ENCODE data around the gene HES4. TPM values are rescaled to one million over a fixed set of nuclear protein-coding genes. Genes with fewer than 3 reads are reported as not detected.

Gene HES4
- total RNA-seq, 2 experiments from 2014 or later: 0.45 to 0.50 TPM

DNA sequence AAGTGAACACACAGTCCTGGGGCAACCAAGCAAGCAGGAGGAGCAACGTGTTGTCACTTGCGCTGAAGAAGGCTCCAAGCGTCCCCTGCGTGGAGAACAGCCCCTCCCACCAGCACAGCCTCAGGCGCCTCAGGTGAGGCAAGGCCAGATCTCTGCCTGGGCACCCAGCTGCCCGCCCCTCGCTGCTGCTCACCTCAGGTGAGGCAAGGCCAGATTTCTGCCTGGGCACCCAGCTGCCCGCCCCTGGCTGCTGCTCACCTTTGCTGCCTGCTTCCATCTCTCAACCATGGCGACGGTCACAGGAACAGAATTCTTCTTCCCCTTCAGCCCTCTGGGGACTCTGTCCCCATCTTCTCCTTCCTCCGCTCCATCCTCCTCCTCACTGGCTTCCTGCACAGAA, 43.3 kb downstream of the HES4 start:
- H3K36me3 Mint-ChIP-seq (ENCODE audit: low read depth): peaks cover 31% of the 10 kb centered on the region
- peaks cover 15% of the 10 kb centered on the region for H3K4me1 Mint-ChIP-seq (ENCODE audit: low read depth)
- CTCF ChIA-PET: no interaction called here
- DNase-seq: no peak
- H3K4me3 Mint-ChIP-seq: no peak overlapping the region
- no peak overlapping the region for H3K27ac Mint-ChIP-seq
- H3K9me3 Mint-ChIP-seq (ENCODE audit: insufficient read depth): no peaks in the 10 kb centered on the region
- POLR2A ChIA-PET: no interaction called here
- no peak for ATAC-seq
- no peaks in the 10 kb centered on the region for H3K27me3 Mint-ChIP-seq (ENCODE audit: low read depth)

DNA sequence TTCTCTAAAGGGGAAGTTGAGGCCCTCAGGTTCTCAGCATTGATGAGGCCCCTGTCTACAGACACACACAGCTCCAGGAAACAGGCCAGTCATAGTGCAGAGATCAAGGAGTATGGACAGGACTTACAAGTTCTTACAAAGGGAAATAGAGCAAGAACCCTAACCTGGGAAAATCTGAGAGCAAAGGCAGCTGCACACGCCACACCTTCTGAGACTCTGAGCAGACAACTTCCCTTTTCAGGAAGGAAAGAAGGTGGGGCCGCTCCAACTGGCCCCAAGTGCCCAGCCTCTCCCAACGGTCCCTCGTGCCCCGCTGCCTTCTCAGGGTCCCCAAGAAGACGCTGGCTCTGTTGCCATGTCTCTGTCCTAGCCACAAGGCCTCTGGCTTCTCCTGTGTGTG, 44.4 kb downstream of the HES4 start:
- H3K9me3 Mint-ChIP-seq (ENCODE audit: insufficient read depth): no peaks in the 10 kb centered on the region
- peaks cover 15% of the 10 kb centered on the region for H3K4me1 Mint-ChIP-seq (ENCODE audit: low read depth)
- ChIA-PET CTCF (no interaction called here), POLR2A (no interaction called here)
- H3K27me3 Mint-ChIP-seq (ENCODE audit: low read depth): no peaks in the 10 kb centered on the region
- peaks cover 39% of the 10 kb centered on the region for H3K36me3 Mint-ChIP-seq (ENCODE audit: low read depth)
- ATAC-seq (no peak), DNase-seq (no peak)
- H3K27ac Mint-ChIP-seq: no peak overlapping the region
- no peak overlapping the region for H3K4me3 Mint-ChIP-seq

DNA sequence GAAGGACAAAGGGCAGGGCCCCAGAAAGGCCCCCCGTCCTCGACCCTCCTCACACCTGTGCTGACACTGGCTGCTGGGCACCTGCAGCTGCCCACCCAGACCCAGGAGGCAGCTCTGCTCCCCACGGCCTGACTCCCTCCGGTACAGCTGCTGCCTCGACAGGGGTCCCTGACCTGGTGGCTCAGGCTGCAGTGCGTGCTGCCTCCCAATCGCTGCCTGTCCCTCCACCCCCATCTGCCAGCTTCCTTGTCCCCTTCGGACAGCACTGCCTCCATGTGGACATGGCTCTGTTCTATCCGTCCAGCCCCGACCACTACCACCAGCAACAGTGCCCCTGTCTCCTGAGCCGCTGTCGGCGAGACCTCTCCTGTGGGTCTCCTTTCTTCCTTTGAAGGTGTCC, 45.0 kb downstream of the HES4 start:
- ChIA-PET CTCF (no interaction called here), POLR2A (interaction anchor here (0.6 kb wide), 1 partner anchor 162 kb away, joined by 3 read pairs; no protein-coding TSS in a partner anchor)
- Mint-ChIP-seq H3K36me3 (ENCODE audit: low read depth) (peaks cover 44% of the 10 kb centered on the region), H3K27me3 (ENCODE audit: low read depth) (no peaks in the 10 kb centered on the region), H3K27ac (no peak overlapping the region), H3K9me3 (ENCODE audit: insufficient read depth) (no peaks in the 10 kb centered on the region), H3K4me1 (ENCODE audit: low read depth) (peaks cover 12% of the 10 kb centered on the region), H3K4me3 (no peak overlapping the region)
- DNase-seq (no peak), ATAC-seq (no peak)

DNA sequence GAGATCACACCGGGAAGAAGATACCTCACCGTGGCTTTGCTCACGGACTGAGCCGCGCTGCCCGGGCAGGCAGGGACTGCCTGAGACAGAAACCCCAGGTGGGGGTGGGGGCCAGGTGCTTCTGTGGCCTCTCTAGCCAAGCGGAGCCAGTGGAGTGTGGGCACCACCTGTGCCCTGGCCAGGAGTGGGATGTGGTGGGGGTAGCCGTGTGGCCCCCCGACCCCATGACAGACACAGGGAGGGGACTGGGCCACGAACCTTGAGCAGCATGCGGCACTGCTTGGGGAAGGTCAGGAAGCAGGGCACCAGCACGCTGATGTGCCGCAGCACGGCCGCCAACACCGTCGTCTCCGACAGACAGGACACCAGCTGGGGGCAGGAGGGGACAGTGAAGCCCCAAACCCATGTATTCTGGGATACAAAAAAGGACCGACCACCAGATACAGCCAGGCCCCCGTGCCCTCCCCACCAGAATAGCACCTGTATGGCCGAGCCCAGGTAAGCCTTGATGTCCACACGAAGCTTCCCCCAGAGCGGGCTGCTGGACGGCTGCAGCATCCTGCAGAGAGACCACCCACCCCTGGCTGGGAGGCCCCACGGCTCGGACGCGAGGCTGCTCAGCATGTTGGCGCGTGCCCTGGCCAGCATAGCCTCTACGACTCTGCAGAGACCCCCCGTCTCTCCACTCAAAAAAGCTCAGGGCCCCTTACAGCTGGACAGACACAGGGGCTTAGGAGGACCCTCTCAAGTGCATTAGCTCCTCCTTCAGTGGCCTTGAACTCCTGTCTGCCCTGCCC, 46.2 kb downstream of the HES4 start:
- POLR2A ChIA-PET: interaction anchor here (0.5 kb wide), 1 partner anchor 472 kb away, joined by 3 read pairs; no protein-coding TSS in a partner anchor
- ATAC-seq: no peak
- Mint-ChIP-seq H3K27ac (no peak overlapping the region), H3K36me3 (ENCODE audit: low read depth) (peaks cover 52% of the 10 kb centered on the region), H3K27me3 (ENCODE audit: low read depth) (no peaks in the 10 kb centered on the region), H3K4me1 (ENCODE audit: low read depth) (peaks cover 12% of the 10 kb centered on the region), H3K4me3 (no peak overlapping the region), H3K9me3 (ENCODE audit: insufficient read depth) (no peaks in the 10 kb centered on the region)
- CTCF ChIA-PET: no interaction called here
- DNase-seq: no peak

DNA sequence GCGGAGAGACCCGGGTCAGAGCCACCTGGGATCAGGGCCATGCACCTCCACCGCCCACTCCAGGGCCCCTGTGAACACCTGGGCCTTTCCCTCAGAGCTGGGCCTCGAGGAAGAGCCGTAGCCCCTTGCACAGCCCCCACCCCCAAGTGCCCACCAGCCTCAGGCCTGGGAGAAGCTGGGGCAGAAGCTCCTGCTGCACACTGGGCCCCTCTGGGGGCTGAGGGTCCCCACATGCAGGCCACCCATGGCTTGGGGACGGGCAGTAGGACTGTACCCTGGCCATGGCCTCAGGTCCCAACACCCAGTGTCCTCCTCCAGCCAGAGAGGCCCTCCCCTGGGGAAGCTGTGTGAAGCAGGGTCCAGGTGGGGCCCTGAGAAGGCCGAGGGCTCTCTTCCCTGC, 47.3 kb downstream of the HES4 start:
- DNase-seq: no peak
- no peaks in the 10 kb centered on the region for H3K27me3 Mint-ChIP-seq (ENCODE audit: low read depth)
- H3K4me3 Mint-ChIP-seq: no peak overlapping the region
- ChIA-PET POLR2A (no interaction called here), CTCF (interaction anchor here (1.1 kb wide), 1 partner anchor 48 kb away, joined by 3 read pairs; no protein-coding TSS in a partner anchor)
- no peak overlapping the region for H3K27ac Mint-ChIP-seq
- H3K36me3 Mint-ChIP-seq (ENCODE audit: low read depth): peaks cover 51% of the 10 kb centered on the region
- H3K4me1 Mint-ChIP-seq (ENCODE audit: low read depth): peaks cover 7% of the 10 kb centered on the region
- ATAC-seq: no peak
- no peaks in the 10 kb centered on the region for H3K9me3 Mint-ChIP-seq (ENCODE audit: insufficient read depth)

DNA sequence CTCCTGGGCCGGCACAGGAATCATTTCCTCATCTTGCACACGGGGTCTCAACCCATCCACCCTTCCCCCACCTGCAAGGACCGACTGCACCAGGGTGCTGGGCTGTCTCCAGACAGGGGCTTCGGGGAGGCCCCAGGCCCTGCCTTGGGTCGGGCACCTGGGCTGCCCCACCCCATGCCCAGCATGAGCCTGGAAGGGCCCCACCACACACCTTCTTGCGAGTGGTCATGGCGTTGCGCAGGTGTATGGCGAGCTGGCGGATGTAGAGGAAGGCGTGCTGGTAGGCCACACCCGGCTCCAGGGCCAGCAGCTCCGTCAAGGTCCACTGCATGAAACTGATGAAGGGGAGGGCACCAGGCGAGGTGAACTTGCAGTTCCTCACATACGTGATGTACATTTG, 47.7 kb downstream of the HES4 start:
- no peak overlapping the region for H3K27ac Mint-ChIP-seq
- peaks cover 52% of the 10 kb centered on the region for H3K36me3 Mint-ChIP-seq (ENCODE audit: low read depth)
- DNase-seq (no peak), ATAC-seq (no peak)
- peaks cover 3% of the 10 kb centered on the region for H3K4me1 Mint-ChIP-seq (ENCODE audit: low read depth)
- no peaks in the 10 kb centered on the region for H3K27me3 Mint-ChIP-seq (ENCODE audit: low read depth)
- CTCF ChIA-PET: interaction anchor here (1.1 kb wide), 1 partner anchor 48 kb away, joined by 3 read pairs; no protein-coding TSS in a partner anchor
- H3K9me3 Mint-ChIP-seq (ENCODE audit: insufficient read depth): no peaks in the 10 kb centered on the region
- POLR2A ChIA-PET: no interaction called here
- H3K4me3 Mint-ChIP-seq: no peak overlapping the region

DNA sequence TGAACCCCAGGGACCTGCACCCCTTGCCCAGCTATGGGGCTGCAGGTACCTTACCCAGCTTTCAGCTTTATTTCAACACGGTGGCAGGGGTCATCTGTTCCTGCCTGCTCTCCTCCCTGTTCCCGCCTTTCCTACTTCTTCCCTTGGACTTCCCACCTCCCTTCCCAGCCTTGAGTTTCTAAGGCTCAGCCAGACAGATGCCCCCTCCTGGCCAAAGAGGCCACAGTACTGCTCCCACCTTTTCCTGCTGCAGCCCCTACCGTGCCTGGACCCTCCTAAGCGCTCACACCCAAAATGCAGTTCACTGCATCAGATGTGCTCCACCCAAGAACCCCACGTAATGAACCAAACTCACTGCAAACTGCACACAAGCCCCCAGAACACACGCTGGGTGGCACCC, 48.5 kb downstream of the HES4 start:
- Mint-ChIP-seq H3K4me3 (no peak overlapping the region), H3K4me1 (ENCODE audit: low read depth) (no peaks in the 10 kb centered on the region), H3K27me3 (ENCODE audit: low read depth) (no peaks in the 10 kb centered on the region), H3K9me3 (ENCODE audit: insufficient read depth) (no peaks in the 10 kb centered on the region), H3K36me3 (ENCODE audit: low read depth) (peaks cover 51% of the 10 kb centered on the region), H3K27ac (no peak overlapping the region)
- CTCF ChIA-PET: no interaction called here
- ATAC-seq: no peak
- DNase-seq: no peak
- POLR2A ChIA-PET: no interaction called here

DNA sequence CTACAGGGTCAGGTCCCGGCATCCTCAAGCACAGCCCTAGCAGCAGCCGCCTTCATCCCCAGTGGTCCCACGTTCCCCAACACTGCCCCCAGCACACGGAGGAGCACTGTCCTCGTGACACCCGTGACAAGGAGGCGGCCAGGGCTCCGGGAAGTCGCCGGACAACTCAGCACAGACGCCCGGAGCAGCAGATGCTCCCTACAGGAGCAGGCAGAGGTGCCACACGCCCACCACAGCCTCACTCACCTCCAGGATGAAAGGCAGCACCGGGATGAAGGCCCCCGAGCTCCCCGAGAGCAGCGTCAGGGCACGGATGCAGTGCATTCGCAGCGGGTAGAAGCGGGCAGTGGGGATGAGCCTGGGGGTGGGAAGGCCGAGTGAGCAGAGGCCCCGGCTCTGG, 49.0 kb downstream of the HES4 start:
- H3K36me3 Mint-ChIP-seq (ENCODE audit: low read depth): peaks cover 50% of the 10 kb centered on the region
- no peaks in the 10 kb centered on the region for H3K27me3 Mint-ChIP-seq (ENCODE audit: low read depth)
- H3K27ac Mint-ChIP-seq: no peak overlapping the region
- DNase-seq (no peak), ATAC-seq (no peak)
- H3K4me3 Mint-ChIP-seq: no peak overlapping the region
- POLR2A ChIA-PET: no interaction called here
- H3K4me1 Mint-ChIP-seq (ENCODE audit: low read depth): no peaks in the 10 kb centered on the region
- no peaks in the 10 kb centered on the region for H3K9me3 Mint-ChIP-seq (ENCODE audit: insufficient read depth)
- CTCF ChIA-PET: no interaction called here

DNA sequence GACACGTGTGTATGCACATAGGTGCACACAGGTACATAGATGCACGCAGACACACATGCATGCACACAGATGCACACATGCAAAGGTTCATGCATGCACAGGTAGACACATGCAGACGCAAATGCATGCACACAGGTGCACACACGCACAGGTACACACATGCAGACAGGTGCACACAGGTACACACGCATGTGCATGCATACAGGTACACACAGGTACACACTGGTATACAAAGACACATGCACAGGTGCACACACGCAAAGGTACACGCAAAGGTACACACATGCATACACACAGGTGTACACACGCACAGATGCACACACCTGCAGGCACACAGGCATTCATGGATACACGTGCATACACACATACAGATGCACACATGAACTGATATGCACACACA, 49.6 kb downstream of the HES4 start:
- no peak for ATAC-seq
- Mint-ChIP-seq H3K36me3 (ENCODE audit: low read depth) (peaks cover 50% of the 10 kb centered on the region), H3K9me3 (ENCODE audit: insufficient read depth) (no peaks in the 10 kb centered on the region), H3K4me1 (ENCODE audit: low read depth) (no peaks in the 10 kb centered on the region), H3K27me3 (ENCODE audit: low read depth) (no peaks in the 10 kb centered on the region), H3K27ac (no peak overlapping the region), H3K4me3 (no peak overlapping the region)
- CTCF ChIA-PET: no interaction called here
- POLR2A ChIA-PET: no interaction called here
- DNase-seq: no peak

Other genes with a start within 250 kb of the HES4 start
- gene SAMD11, start 76.2 kb downstream of the HES4 start, total RNA-seq: not detected
- gene NOC2L, start 40.8 kb downstream of the HES4 start, total RNA-seq: 10 to 100 TPM; 61.7 to 68.7 TPM
- 10 to 100 TPM; 24.4 to 27.7 TPM for gene KLHL17, start 39.5 kb downstream of the HES4 start, total RNA-seq
- 1 to 10 TPM; 1.7 to 2.2 TPM for gene PLEKHN1, start 33.6 kb downstream of the HES4 start, total RNA-seq
- gene PERM1, start 18.0 kb downstream of the HES4 start, total RNA-seq: not detected
- 100 to 1,000 TPM; 385 to 413 TPM for gene ISG15, start 13.4 kb upstream of the HES4 start, total RNA-seq
- 10 to 100 TPM; 12.4 to 14.6 TPM for gene AGRN, start 20.0 kb upstream of the HES4 start, total RNA-seq
- not detected for gene RNF223, start 74.2 kb upstream of the HES4 start, total RNA-seq
- gene C1orf159, start 116.0 kb upstream of the HES4 start, total RNA-seq: 10 to 100 TPM; 24.5 to 26.8 TPM
- gene TTLL10, start 173.8 kb upstream of the HES4 start, total RNA-seq: under 1 TPM; 0.63 to 0.90 TPM
- gene TNFRSF18, start 206.5 kb upstream of the HES4 start, total RNA-seq: 10 to 100 TPM; 17.5 to 18.8 TPM
- 1 to 10 TPM; 1.6 to 2.9 TPM for gene TNFRSF4, start 214.1 kb upstream of the HES4 start, total RNA-seq
- gene SDF4, start 231.9 kb upstream of the HES4 start, total RNA-seq: 10 to 100 TPM; 96.9 to 99.3 TPM
- 10 to 100 TPM; 21.2 to 22.4 TPM for gene B3GALT6, start 232.1 kb upstream of the HES4 start, total RNA-seq
- 1 to 10 TPM; 1.8 to 2.2 TPM for gene C1QTNF12, start 246.6 kb upstream of the HES4 start, total RNA-seq

Measured in activated CD8-positive, alpha-beta T cell treated with anti-CD3 and anti-CD28 coated beads, Interleukin-2, amount 10 ng/mL, durations not matched to agents 7 days and 5 days (primary cell).